NB4 (cell line): ENCODE measurements around the gene CDH8.

Source experiments
- CTCF ChIP-seq: IDR thresholded peaks from one replicate; pipeline ENCODE4 v1.5.1; 2012; ENCODE audit warnings: low read depth, low read length
- MAX ChIP-seq: IDR thresholded peaks from 2 replicates; pipeline ENCODE4 v1.6.1; 2011; ENCODE audit warnings: low read depth, low read length
- MYC ChIP-seq: IDR thresholded peaks from 2 replicates; pipeline ENCODE4 v1.6.1; 2011; ENCODE audit warnings: low read depth, low read length
- POLR2A ChIP-seq: IDR thresholded peaks from 2 replicates; pipeline ENCODE4 v1.6.1; 2011; ENCODE audit warnings: mild to moderate bottlenecking; ENCODE audit not compliant: insufficient read length; ENCODE audit errors: extremely low read depth

GRCh38 chr16:61770301-61770700, 265.9 kb downstream of the CDH8 start:
- TF ChIP-seq CTCF: no peak
- TF ChIP-seq MAX: no peak
- no peak for TF ChIP-seq POLR2A
- TF ChIP-seq MYC: no peak
